Psoas muscle (tissue), 8 donors: ENCODE results near the gene EXD3. TPM values are rescaled to one million over a fixed set of nuclear protein-coding genes. Genes with fewer than 3 reads are reported as not detected.

ENCODE experiments used
- ATAC-seq, 4 donors: fragments of 200-7000 bp; cut with Tn5 transposase; one replicate each; pipeline ENCODE4 v1.9.1; 2020; ENCODE audit warnings: moderate library complexity in 3 of 4, mild to moderate bottlenecking in 2 of 4
- DNase-seq, 2 donors: peaks; one replicate each; pipeline ENCODE4 v3.0.0-alpha.2; 2020
- H3K27ac ChIP-seq: fragments of 200-600 bp; one replicate; pipeline ENCODE4 v1.8.0; 2022
- H3K27me3 ChIP-seq, 3 donors: fragments of 200-600 bp in 1 of 3; one replicate each; pipeline versions ENCODE4 v1.6.1 to v1.8.0; 2013 to 2022; ENCODE audit warnings: low read length in 2 of 3, mild to moderate bottlenecking in 2 of 3, moderate library complexity in 1 of 3; ENCODE audit not compliant: insufficient read depth in 3 of 3
- H3K36me3 ChIP-seq, 2 donors: fragments of 200-600 bp in 1 of 2; one replicate each; pipeline versions ENCODE4 v1.6.1 to v1.8.0; 2013 to 2022; ENCODE audit warnings: low read depth in 1 of 2, mild to moderate bottlenecking in 1 of 2, moderate library complexity in 1 of 2; ENCODE audit not compliant: insufficient read depth in 1 of 2
- H3K4me1 ChIP-seq: fragments of 200-600 bp; one replicate; pipeline ENCODE4 v1.8.0; 2022
- H3K4me3 ChIP-seq: fragments of 200-600 bp; one replicate; pipeline ENCODE4 v1.8.0; 2022; ENCODE audit warnings: mild to moderate bottlenecking
- H3K9me3 ChIP-seq: fragments of 200-600 bp; one replicate; pipeline ENCODE4 v1.8.0; 2022
- CTCF ChIP-seq: fragments of 200-600 bp; IDR thresholded peaks from one replicate; pipeline ENCODE4 v1.8.0; 2022; ENCODE audit warnings: antibody characterized with exemption
- WGBS, 3 donors: extraction: QIAGEN DNeasy Blood & Tissue Kit; methylation state at CpG; one replicate each; pipeline versions ENCODE4 v1.1.6 to v1.1.7; 2013; 5-methylcytosine and 5-hydroxymethylcytosine counted together
- intact Hi-C, 2 donors: fragments of 100-400 bp; cut with DNase I; formaldehyde crosslinking; loops; one replicate each; pipeline versions ENCODE4 v1.11.0 to v1.14.2; 2022
- polyA plus RNA-seq, 3 donors: library from polyadenylated mRNA; stranded (reverse); fragments of 200-250 nt; gene quantifications; one replicate each; pipeline ENCODE4 v1.2.3, GENCODE V29; 2013
- total RNA-seq, 4 donors: library from RNA; stranded (reverse); fragmentation: NEBNext Ultra II Directional in 2 of 4; extraction: Animal tissue kit (Norgen Biotek cat#: 25700) in 2 of 4; gene quantifications; one replicate each; pipeline versions ENCODE4 v1.2.1 to v1.2.4, GENCODE V29; 2021 to 2023
- donor health status: healthy with polysubstance abuse.
- donor health status: DM: no; HTN: no; CAD: no; lungs with moderate emphysema.
- donor health status: Bipolar disorder and iron deficiency.
- donor health status: healthy.
- donor health status: DM: yes; HTN: yes; CAD: no.
- donor health status: DM: no; HTN: no; CAD: no.
- donor health status: DM: no; HTN: no; CAD: no.
- donor health status: DM: yes; HTN: yes; CAD: no.

The EXD3 gene
- total and polyA plus RNA-seq, 7 donors: 5.7 to 11.2 (median 9.4) TPM

DNA sequence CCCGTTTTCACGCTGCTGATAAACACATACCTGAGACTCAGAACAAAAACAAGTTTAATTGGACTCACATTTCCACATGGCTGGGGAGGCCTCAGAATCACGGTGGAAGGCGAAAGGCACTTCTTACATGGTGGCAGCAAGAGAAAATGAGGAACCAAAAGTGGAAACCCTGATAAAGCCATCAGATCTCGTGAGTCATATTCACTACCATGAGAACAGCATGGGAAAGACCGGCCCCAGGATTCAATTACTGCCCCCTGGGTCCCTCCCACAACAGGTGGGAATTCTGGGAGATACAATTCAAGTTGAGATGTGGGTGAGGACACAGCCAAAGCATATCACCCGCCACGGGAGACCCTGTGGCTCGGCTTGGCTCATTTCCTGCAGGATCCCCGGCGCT lies 20.2 kb downstream of the EXD3 start:
- Histone ChIP-seq H3K36me3 (no peaks in the 10 kb centered on the region), H3K27ac (no peak overlapping the region), H3K4me3 (no peak overlapping the region), H3K27me3 (peaks cover 0 to 7% (median 0%) of the 10 kb centered on the region in 3 donors), H3K9me3 (no peaks in the 10 kb centered on the region), H3K4me1 (peaks cover 12% of the 10 kb centered on the region)
- no peak for DNase-seq
- 64 to 78% (median 68%) methylated on average over 11 of the region's 11 CpGs for WGBS, 3 donors
- intact Hi-C loops: loop anchor here in 1 of 2 donors (2.0 kb wide), 1 partner anchor 52 kb away; no protein-coding TSS in a partner anchor
- no peak for TF ChIP-seq CTCF
- no peak for ATAC-seq

DNA sequence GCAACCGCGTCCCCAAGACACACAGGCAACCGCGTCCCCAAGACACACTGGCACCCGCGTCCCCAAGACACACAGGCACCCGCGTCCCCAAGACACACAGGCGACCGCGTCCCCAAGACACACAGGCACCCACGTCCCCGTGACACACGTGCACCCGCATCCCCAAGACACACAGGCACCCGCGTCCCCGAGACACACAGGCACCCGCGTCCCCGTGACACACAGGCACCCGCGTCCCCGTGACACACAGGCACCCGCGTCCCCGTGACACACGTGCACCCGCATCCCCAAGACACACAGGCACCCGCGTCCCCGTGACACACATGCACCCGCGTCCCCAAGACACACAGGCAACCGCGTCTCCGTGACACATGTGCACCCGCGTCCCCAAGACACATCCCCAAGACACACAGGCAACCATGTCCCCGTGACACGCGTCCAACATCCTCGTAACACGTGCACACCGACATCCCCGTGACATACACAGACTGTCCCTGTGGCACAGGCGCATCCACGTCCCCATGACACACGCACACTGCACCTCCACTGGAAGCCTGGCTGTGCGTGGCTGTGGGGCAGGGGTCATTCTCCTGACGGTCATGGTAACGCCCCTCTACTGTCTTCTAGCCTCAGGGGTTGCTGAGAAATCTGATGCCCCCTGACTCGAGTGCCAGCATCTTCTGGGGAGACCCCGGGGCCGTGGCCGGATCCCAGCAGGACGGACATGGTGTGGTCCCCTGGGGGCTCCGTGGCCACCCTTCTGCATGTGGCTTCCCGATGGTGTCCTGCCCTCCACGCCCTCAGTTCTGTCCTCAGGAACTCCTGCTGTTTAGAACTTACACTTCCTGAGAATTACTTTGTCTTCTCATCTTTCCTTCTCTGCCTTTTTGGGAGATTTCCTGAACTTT lies 24.1 kb downstream of the EXD3 start:
- Histone ChIP-seq H3K4me1 (no peaks in the 10 kb centered on the region), H3K27me3 (no peaks in the 10 kb centered on the region), H3K27ac (no peak overlapping the region), H3K4me3 (no peak overlapping the region), H3K9me3 (no peaks in the 10 kb centered on the region), H3K36me3 (no peaks in the 10 kb centered on the region)
- no peak for ATAC-seq
- 94 to 98% (median 96%) methylated on average over 55 to 60 of the region's 60 CpGs for WGBS, 3 donors
- intact Hi-C loops: no loop called here
- peak in 1 of 2 donors; percentile 22 for DNase-seq
- TF ChIP-seq CTCF: no peak

GRCh38 chr9:137397675-137398423 lies 25.1 kb downstream of the EXD3 start:
- H3K4me1 ChIP-seq: no peaks in the 10 kb centered on the region
- H3K4me3 ChIP-seq: no peak overlapping the region
- H3K27ac ChIP-seq: no peak overlapping the region
- H3K9me3 ChIP-seq: no peaks in the 10 kb centered on the region
- no peak for TF ChIP-seq CTCF
- 95 to 98% (median 97%) methylated on average over 20 of the region's 20 CpGs for WGBS, 3 donors
- intact Hi-C loops: no loop called here
- no peaks in the 10 kb centered on the region for H3K27me3 ChIP-seq
- H3K36me3 ChIP-seq: no peaks in the 10 kb centered on the region
- ATAC-seq (no peak), DNase-seq (peak in 1 of 2 donors; percentile 16)

- DNase-seq (peak in 1 of 2 donors; percentile 27), ATAC-seq (no peak)
- intact Hi-C loops: no loop called here
- Histone ChIP-seq H3K27ac (no peak overlapping the region), H3K36me3 (no peaks in the 10 kb centered on the region), H3K27me3 (no peaks in the 10 kb centered on the region), H3K4me1 (no peaks in the 10 kb centered on the region), H3K4me3 (no peak overlapping the region), H3K9me3 (no peaks in the 10 kb centered on the region)
- WGBS, 3 donors: 90 to 94% (median 91%) methylated on average over 26 of the region's 26 CpGs
- no peak for TF ChIP-seq CTCF
Observed at GRCh38 chr9:137396634-137397367, 26.2 kb downstream of the EXD3 start.
